ENCODE data around the gene LILRB5. TPM values are rescaled to one million over a fixed set of nuclear protein-coding genes. Genes with fewer than 3 reads are reported as not detected.
"Not testable (repeated sequence)": the region's sequence is repeated elsewhere in the genome, so short reads cannot be mapped to it uniquely, and the experiment has no call there.

The LILRB5 gene
- total RNA-seq, 1 experiment from 2014 or later, result not detected

DNA sequence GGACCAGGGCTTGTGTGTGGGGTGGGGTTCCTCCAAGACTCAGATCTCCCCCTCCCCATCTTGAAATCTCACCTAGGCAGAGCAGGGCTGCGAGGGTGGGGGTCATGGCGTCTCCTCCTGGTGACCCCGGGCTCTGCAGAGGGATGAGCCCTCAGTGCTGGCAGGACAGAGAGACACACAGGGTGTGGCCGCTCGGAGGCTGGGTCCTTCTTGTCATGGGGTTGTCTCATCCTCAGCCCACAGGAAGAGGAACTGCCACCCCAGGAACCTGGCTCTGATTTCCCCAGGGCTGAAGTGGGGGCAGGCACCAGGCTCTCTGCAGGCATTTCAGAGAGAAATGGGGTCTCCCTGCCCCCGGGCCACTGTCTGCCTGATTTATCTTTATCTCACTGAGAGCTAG is 14.4 kb downstream of the LILRB5 start, which contains the start of gene LILRA6:
Gene LILRA6 (minus strand): TSS at position 145 of the 400 bp plus-strand sequence.
- DNase-seq (ENCODE audit: low read depth), result not testable (repeated sequence)

DNA sequence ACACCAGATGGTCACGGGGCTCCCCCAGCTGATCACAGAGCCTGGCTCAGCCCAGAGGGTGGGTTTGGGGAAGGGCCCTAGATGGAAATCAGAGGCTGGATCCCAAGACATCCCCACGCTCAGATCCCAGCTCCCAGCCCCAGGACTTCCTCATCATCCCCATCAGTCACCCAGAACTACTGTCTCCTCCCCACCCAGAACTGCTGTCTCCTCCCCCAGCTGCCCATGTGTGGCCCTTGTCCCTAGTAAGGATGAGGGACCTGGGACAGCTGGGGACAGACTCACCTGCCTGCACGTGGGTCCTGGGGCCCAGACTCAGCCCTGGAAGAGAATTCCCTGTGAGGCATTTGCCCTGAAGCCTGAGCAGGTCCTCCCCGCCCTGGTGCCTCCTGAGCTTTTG is 14.8 kb downstream of the LILRB5 start:
- DNase-seq (ENCODE audit: low read depth), result not testable (repeated sequence)

DNA sequence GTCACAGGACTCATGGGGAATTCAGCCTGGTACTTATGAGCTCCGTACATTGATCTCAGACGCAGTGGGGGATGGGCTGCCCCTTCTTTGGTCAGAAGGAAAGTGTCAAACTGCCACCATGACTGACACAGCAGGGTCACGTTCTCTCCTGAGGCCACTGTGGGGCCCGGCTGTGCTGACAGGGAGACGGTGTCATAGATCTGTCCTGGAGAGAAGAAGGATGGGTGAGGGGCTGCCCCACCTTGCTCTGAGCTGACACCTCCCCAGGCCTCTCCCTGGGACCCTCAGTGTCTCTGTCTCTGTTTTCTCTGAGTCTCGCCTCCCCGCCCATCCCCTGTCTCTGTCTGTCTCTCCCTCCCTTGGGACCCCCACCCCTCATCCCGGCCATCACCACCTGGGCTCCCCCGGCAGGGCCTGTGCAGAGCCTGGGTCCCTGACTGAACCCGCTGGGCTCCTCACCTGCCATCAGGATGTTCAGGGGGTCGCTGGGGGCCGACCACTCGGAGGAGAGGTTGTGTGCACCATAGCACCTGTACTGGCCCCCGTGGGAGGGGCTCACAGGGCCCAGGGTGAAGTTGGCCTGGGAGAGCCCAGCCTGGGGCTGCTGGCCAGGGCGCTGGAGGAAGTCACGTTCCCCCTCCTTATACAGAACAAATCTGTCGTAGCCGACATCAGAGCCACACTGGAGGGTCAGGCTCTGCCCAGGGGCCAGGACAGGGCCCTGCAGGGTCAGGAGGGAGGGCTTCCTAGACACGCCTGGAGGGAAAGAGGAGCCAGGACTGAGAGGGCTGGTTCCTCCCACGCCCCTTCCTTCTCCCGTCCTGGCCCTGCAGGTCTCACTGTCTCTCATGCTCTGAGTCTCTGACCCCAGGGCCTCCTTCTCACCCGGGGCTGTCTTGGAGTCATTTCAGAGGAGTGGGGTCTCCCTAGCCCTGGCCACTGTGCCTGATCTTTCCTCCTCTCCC is 16.4 kb downstream of the LILRB5 start:
- DNase-seq (ENCODE audit: low read depth), result not testable (repeated sequence)

DNA sequence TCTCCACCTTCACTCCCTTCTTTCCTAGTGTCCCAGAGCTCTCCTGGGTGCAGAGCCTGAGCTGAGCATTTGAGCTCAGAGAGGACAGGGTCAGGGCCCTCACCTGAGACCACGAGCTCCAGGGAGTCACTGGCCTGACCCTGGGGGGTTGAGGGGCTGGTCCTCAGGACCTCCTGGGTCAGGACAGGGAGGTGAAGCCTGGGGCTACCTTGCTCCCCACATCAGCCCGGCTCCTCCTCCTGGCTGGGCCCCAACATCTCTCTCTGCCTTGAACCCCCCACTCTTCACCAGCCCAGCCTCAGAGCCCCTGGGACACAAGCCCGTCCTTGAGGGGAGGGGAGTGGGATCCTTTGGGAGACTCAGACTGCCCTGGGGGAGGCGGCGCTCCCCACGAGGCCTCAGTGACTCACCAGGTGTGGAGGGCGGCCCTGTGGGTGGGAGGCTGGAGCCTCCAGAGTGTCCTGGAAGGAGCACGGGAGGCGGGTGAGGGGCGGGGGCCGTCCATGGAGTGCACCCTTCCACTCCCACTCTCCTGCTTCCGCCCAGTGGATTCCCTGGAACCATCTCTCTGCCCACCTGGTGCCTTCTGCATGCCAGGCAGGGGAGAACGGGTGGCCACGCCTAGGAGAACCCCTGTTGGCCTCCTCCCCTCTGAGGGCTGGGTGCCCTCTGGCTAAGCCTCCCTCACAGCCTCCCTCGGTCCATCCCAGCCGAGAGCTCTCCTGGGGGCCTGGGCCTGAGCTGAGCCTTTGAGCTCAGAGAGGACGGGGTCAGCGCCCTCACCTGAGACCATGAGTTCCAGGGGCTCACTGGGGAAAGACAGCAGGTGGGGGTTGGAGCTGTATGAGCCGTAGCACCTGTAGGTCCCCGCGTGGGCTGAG is 17.3 kb downstream of the LILRB5 start:
- DNase-seq (ENCODE audit: low read depth), result not testable (repeated sequence)

DNA sequence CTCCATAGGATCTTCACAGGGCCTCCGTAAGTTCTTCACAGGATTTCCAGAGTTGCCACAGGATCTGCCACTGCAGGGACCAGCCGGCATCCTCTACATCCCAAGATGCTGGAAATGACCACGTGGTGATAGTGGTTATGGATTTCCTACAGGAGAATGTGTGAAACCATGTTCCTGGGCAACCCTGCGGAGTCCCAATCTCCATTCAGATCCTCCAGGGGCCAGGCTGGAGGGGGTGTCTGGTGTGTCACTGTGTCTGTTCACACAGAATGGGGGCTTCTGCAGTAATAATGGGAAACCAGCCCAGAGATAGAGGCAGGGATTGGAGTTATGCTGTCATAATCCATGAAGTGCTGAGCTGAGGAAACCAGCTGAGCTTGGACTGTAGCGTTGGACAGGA is 23.1 kb downstream of the LILRB5 start:
- DNase-seq (ENCODE audit: low read depth), result no peak

DNA sequence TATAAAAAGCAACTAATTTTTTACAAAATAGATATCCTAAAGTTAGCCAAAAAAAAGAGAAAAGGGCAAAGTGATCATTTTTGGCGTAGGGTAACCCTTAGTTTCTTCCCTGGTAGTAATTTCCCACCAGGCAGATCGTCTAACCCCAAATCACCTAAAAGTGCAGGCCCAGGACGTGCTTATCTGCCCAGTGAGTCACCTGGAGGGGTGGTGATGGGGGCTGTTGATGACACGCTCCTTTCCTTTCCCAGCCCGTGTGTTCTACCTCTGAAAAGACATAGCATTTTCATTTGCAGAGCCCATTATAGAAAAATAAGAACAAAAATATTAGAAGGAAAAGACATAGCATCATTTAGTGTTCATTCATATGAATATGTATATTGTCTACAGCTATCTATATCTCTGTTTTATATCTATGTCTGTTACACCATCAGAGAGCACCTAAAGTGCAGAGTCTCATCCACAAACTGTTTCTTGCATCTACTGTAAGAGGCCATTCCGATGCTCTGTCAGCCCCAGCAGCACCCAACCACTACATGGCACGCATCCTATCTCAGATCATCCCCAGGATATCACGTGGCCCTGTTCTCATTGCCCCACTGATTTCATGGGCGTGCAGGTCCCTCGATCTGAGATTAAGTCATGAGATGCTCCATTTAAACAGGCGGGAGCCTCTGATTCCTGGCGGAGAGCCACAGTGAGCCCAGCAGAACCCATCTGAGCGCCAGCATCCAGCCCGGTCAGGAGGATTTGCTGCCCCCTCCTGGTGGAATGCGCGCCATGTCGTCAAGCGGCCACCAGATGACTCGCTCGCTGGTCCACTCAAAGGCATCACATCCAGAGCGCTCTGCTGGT is 25.8 kb downstream of the LILRB5 start:
- peak; percentile 77 for DNase-seq (ENCODE audit: low read depth)

DNA sequence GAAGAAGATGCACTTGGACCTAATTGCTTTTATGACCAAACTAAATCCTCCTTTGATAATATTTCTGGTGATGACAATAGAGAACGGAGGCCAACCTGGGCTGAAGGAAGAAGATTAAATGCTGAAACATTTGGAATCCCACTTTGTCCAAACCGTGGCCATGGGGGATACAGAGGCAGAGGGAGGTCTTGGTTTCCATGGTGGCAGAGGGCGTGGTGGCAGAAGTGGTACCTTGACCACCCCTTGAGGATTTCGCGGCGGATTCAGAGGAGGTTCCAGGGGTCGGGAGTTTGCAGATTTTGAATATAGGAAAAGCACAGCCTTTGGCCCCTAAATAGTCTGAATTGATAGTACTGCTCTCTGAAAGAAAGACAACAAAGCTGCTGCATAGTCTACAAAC is 27.0 kb downstream of the LILRB5 start:
- no peak for DNase-seq (ENCODE audit: low read depth)

DNA sequence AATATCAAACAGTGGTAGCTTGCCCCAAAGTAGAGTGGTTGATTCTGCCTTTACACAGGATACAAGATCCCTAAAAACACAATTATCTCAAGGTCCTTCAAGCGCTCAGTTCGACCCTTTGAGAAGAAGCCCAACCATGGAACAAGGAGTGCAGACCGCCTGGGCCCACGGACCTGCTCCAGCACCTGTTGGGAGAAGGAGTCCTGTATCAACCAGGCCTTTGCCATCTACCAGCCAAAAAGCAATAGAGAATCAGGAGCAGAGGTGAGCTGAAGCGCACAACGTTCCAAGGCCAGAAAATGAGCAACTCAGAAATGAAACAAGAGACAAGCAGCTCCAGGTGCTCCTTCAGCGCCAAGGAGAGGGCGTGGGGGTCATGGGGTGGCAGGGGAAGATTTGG is 27.9 kb downstream of the LILRB5 start:
- DNase-seq (ENCODE audit: low read depth), result no peak

DNA sequence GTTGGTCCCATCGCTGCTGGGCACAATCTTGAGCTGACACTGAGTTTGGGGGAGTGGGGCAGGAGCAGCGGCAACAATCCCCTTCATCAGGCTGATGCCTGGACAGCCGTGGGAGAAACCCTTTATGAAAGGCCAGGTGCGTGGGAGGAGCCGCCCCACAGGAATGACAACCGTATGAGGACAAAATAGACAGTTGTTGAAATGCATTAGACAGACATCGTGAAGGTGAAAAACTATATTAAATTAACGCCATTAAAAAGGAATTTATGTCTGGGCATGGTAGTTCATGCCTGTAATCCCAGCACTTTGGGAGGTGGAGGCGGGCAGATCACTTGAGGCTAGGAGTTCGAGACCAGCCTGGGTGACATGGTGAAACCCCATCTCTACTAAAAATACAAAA is 32.5 kb downstream of the LILRB5 start:
- not testable (repeated sequence) for DNase-seq (ENCODE audit: low read depth)

DNA sequence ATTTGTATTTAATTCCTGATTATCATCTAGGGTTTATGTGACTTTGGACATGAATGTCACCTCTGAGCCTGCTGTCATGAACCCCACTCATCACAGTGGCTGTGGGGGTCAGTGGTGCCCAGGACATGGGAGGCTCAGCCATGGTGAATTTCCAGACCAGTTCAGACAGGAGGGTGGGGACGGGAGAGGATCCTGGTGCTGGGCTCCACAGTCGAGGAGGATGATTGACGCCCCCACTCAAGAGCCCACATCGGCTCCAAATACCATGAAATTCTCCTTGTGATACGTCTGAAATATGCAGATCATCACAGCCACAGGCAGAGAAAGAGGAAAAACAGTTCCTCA is 33.2 kb downstream of the LILRB5 start:
- not testable (repeated sequence) for DNase-seq (ENCODE audit: low read depth)

DNA sequence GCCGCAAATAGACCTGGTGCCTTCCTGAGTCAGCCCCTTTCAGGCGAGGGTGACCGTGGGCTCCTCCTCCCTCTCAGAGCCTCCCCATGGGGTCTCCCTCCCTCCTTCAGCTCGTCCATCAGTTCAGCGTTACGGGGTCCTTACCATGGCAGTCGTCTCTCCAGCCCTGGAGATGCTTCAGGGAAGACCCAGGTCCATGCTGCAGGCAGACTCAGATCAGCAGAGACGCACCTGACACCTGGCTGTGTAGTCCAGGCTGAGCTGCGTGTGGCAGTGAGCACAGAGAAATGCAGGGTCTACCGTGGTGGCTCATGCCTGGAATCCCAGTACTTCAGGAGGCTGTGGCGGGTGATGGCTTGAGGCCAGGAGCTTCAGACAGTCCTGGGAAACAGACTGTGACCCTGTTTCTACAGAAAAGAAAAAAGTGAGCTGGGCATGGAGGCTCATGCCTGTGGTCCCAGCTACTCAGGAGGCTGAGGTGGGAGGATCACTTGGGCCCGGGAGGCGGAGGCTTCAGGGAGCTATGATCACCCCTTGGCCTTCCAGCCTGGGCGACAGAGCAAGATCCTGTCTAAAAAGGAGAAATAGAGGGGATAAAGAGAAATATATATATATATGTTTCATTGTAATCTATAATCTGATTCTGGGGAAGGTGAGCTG is 33.7 kb downstream of the LILRB5 start:
- not testable (repeated sequence) for DNase-seq (ENCODE audit: low read depth)

DNA sequence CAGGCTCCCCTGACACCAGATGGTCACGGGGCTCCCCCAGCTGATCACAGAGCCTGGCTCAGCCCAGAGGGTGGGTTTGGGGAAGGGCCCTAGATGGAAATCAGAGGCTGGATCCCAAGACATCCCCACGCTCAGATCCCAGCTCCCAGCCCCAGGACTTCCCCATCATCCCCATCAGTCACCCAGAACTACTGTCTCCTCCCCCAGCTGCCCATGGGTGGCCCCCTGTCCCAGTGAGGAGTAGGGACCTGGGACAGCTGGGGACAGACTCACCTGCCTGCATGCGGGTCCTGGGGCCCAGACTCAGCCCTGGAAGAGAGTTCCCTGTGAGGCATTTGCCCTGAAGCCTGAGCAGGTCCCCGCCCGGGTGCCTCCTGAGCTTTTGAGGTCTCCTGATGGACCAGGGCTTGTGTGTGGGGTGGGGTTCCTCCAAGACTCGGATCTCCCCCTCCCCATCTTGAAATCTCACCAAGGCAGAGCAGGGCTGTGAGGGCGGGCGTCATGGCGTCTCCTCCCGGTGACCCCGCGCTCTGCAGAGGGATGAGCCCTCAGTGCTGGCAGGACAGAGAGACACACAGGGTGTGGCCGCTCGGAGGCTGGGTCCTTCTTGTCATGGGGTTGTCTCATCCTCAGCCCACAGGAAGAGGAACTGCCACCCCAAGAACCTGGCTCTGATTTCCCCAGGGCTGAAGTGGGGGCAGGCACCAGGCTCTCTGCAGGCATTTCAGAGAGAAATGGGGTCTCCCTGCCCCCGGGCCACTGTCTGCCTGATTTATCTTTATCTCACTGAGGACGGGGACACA is 34.4 kb downstream of the LILRB5 start, which contains the start of gene LILRB3:
Gene LILRB3 (minus strand): TSS at position 534 of the 803 bp plus-strand sequence. CDS start 31 bp downstream, at position 503.
- DNase-seq (ENCODE audit: low read depth), result not testable (repeated sequence)

DNA sequence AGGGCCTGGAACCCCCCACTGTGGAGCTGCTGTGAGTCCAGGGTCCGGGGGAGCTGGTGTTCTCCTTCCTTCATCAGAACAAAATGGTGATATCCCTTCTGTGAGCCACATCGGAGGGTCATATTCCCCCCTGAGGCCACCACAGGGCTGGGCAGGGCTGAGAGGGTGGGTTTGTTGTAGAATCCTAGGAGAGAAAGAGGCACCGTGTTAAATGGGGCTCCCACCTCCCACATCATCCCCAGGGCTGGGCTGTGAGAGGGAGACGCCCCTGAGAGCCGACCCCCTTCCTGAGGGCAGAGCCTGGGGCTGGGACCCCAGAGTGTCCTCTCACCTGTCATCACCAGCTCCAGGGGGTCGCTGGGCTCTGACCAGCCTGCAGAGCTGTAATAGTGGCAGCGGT is 35.1 kb downstream of the LILRB5 start:
- DNase-seq (ENCODE audit: low read depth), result not testable (repeated sequence)

DNA sequence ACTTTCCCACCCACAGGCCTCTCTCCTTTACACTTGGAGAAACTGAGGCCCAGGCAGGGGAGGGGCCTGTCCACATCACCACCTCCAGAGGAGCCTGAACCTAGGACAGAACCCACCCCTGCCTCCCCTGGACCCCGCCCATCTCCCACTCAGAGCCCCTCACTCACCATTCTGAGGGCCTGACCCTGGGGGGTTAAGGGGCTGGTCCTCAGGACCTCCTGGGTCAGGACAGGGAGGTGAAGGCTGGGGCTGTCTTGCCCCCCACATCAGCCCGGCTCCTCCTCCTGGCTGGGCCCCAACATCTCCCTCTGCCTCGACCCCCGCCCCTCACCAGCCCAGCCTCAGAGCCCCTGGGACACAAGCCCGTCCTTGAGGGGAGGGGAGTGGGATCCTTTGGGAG is 37.4 kb downstream of the LILRB5 start:
- not testable (repeated sequence) for DNase-seq (ENCODE audit: low read depth)

DNA sequence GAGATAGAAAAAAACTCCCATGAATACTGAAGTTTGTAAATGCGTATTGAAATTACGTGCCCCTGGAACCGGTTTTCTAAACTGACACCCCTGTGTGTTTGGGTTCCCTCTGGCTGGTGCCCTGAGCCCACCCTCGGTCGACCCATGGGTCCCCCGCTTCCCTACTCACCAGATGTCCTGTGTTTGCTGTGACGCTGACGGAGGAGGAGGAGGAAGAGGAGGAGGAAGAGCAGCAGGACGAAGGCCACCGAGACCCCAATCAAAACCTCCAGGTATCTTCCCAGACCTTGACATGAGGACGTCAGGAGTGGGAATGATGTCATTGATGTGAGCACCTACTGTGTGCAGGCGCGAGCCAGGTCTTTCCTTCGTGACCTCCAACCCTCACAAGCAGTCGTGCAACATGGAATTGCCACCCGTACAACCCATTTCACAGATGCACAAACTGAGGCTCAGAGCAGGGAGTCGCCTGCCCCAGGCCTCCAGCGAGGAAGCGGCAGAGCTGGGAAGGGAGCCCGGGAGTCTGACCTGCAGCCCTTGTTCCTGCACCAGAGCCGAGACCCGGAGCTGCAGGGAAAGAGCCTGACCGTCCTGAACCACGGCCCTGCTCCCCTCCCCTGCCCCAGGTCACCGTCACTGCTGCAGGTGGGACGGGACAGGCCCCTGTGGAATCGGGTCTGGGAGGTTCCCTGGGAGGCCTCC is 38.0 kb downstream of the LILRB5 start:
- DNase-seq (ENCODE audit: low read depth), result no peak

DNA sequence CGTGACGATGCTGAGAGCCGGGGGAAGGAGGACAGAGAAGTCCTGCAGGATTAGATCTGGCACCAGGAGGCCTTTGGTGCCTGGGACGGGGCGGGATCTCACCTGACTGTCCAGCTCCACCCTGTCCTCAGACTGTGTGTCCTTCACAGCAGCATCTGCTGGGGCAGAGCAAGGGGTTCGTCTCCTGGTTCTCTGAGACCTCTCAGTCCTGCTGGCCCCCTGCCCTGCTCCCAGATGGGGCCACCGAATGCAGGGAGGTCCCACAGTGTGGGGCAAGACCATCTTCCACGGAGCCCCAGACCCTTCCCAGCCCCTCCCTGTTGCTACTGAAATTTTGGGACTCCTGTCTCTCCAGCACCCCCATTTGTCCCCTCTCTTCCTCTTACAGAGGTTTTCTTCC is 38.8 kb downstream of the LILRB5 start:
- no peak for DNase-seq (ENCODE audit: low read depth)

DNA sequence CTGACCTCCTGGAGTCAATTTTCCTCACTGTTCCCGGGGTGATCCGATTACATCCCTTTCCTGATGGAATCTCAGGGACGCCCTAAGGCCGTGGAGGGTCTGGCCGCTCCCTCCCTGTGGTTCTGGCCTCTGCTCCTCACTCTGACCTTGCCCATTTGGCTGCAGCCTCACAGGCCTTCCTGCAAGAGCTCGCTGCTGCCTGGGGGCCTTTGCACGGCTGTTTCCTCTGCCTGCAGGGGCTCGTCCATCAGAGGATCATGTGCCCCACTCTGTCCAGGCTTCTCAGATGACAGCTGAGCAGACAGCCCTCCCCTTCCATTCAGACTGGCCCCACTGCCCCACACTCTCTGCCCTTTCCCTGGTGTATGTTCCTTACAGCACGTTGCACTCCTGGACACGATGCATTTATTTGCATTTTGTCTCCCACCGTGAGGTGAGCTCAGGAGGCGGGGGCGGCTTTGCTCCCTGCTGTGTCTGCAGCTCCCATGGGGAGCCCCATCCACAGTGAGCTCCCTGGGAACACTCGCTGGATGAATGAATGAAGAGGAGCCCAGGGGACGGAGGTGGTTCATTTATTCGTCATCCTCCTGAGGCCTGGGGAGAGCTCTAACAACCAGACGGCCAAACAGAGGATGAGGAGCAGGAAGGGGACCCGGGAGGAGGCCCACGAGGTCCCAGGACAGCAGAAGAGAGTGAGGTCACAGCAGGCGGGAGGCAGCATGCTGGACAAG is 39.4 kb downstream of the LILRB5 start:
- not testable (repeated sequence) for DNase-seq (ENCODE audit: low read depth)

DNA sequence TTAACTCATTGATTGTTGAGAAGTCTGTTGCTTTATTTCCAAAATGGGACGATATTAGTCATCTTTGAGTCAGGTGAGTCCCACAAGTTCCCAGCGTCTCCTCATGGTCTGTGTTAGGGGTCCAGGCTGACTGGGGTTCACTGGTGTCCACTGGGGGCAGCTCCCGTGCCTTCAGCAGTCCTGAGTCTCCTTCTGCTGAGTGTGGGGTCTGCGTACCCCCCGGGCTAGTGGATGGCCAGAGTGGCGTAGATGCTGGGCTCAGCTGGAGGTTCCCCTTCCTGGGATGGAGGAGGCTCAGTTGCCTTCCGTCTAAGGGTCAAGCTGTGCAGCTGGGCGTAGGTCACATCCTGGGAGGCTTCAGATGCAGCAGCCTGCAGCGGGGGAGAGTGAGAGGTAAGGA is 40.2 kb downstream of the LILRB5 start:
- DNase-seq (ENCODE audit: low read depth), result no peak

DNA sequence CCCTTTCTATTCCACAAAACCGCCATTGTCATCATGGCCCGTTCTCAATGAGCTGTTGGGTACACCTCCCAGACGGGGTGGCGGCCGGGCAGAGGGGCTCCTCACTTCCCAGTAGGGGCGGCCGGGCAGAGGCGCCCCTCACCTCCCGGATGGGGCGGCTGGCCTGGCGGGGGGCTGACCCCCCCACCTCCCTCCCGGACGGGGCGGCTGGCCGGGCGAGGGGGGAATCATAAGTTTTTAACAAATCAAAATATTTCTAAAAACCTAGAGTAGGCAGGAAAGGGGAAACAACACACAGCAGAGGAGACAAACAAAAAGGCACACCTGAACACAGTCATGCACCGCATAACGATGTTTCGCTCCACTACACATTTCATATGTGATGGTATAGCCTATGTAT is 42.3 kb downstream of the LILRB5 start:
- not testable (repeated sequence) for DNase-seq (ENCODE audit: low read depth)

Measured in RPMI7951 (cell line).